ENCODE data around the gene ANO10. TPM values are rescaled to one million over a fixed set of nuclear protein-coding genes. Genes with fewer than 3 reads are reported as not detected.

Gene ANO10
- total RNA-seq, 1 experiment from 2014 or later: 23.7 TPM

- intact Hi-C loops (cut with micrococcal nuclease): no loop called here
- no peak for TF ChIP-seq CTCF (conservative IDR thresholded peaks at IDR 0.05; ENCODE audit: low read depth, low read length)
- no peak for TF ChIP-seq EZH2phosphoT487 (IDR thresholded peaks at IDR 0.05; ENCODE audit: borderline replicate concordance, low read length)
- TF ChIP-seq EZH2 (IDR thresholded peaks at IDR 0.05; ENCODE audit: low read length, unreplicated experiment): no peak
- ATAC-seq (no peak), DNase-seq (no peak)
- BruUV-seq (replicated peaks): no TSS peak
- Histone ChIP-seq H3K4me3 (ENCODE audit: low read length) (no peak overlapping the region), H3K36me3 (ENCODE audit: low read depth, low read length) (no peaks in the 10 kb centered on the region), H3K27ac (ENCODE audit: low read length) (no peak overlapping the region), H3K9ac (ENCODE audit: low read length) (no peak overlapping the region), H4K20me1 (ENCODE audit: low read length) (no peaks in the 10 kb centered on the region), H3F3A (ENCODE audit: low read length, unreplicated experiment) (no peaks in the 10 kb centered on the region), H2AFZ (ENCODE audit: low read length) (no peak overlapping the region), H3K4me1 (ENCODE audit: insufficient read depth, low read length) (peaks cover 11% of the 10 kb centered on the region), H3K4me2 (ENCODE audit: low read length) (no peak overlapping the region), H3K27me3 (ENCODE audit: low read length) (no peaks in the 10 kb centered on the region), H3K9me3 (ENCODE audit: low read length) (no peaks in the 10 kb centered on the region), H3K9me2 (replicated peaks; ENCODE audit: low read length) (no peaks in the 10 kb centered on the region), H3K79me2 (ENCODE audit: low read length) (no peaks in the 10 kb centered on the region)
- ChIA-PET POLR2A (ENCODE audit: unreplicated experiment) (no interaction called here), CTCF (no interaction called here)
These were observed 167.8 kb downstream of the ANO10 start for GRCh38 chr3:43453981-43454380.

GRCh38 chr3:43451670-43452254 lies 170.0 kb downstream of the ANO10 start:
- TF ChIP-seq EZH2 (IDR thresholded peaks at IDR 0.05; ENCODE audit: low read length, unreplicated experiment): no peak
- TF ChIP-seq CTCF (conservative IDR thresholded peaks at IDR 0.05; ENCODE audit: low read depth, low read length): no peak
- TF ChIP-seq EZH2phosphoT487 (IDR thresholded peaks at IDR 0.05; ENCODE audit: borderline replicate concordance, low read length): no peak

GRCh38 chr3:43448098-43448497 lies 173.7 kb downstream of the ANO10 start:
- H3K79me2 ChIP-seq (ENCODE audit: low read length): no peaks in the 10 kb centered on the region
- H3F3A ChIP-seq (ENCODE audit: low read length, unreplicated experiment): no peaks in the 10 kb centered on the region
- no peaks in the 10 kb centered on the region for H4K20me1 ChIP-seq (ENCODE audit: low read length)
- intact Hi-C loops (cut with micrococcal nuclease): no loop called here
- no peak overlapping the region for H3K4me2 ChIP-seq (ENCODE audit: low read length)
- H3K4me3 ChIP-seq (ENCODE audit: low read length): no peak overlapping the region
- POLR2A ChIA-PET (ENCODE audit: unreplicated experiment): no interaction called here
- no peaks in the 10 kb centered on the region for H3K9me3 ChIP-seq (ENCODE audit: low read length)
- no peaks in the 10 kb centered on the region for H3K9me2 ChIP-seq (replicated peaks; ENCODE audit: low read length)
- no peak overlapping the region for H3K9ac ChIP-seq (ENCODE audit: low read length)
- no peaks in the 10 kb centered on the region for H3K4me1 ChIP-seq (ENCODE audit: insufficient read depth, low read length)
- H3K36me3 ChIP-seq (ENCODE audit: low read depth, low read length): no peaks in the 10 kb centered on the region
- H2AFZ ChIP-seq (ENCODE audit: low read length): no peak overlapping the region
- no peaks in the 10 kb centered on the region for H3K27me3 ChIP-seq (ENCODE audit: low read length)
- H3K27ac ChIP-seq (ENCODE audit: low read length): no peak overlapping the region
- no TSS peak for BruUV-seq (replicated peaks)
- no peak for ATAC-seq
- CTCF ChIA-PET: no interaction called here
- DNase-seq: no peak
- no peak for TF ChIP-seq EZH2 (IDR thresholded peaks at IDR 0.05; ENCODE audit: low read length, unreplicated experiment)
- TF ChIP-seq CTCF (conservative IDR thresholded peaks at IDR 0.05; ENCODE audit: low read depth, low read length): no peak
- TF ChIP-seq EZH2phosphoT487 (IDR thresholded peaks at IDR 0.05; ENCODE audit: borderline replicate concordance, low read length): no peak

More at GRCh38 chr3:43451670-43452254, 170.0 kb downstream of the ANO10 start:
- ChIA-PET CTCF (no interaction called here), POLR2A (ENCODE audit: unreplicated experiment) (no interaction called here)
- Histone ChIP-seq H4K20me1 (ENCODE audit: low read length) (no peaks in the 10 kb centered on the region), H2AFZ (ENCODE audit: low read length) (no peak overlapping the region), H3K9me3 (ENCODE audit: low read length) (no peaks in the 10 kb centered on the region), H3K27me3 (ENCODE audit: low read length) (no peaks in the 10 kb centered on the region), H3K9ac (ENCODE audit: low read length) (no peak overlapping the region), H3K36me3 (ENCODE audit: low read depth, low read length) (no peaks in the 10 kb centered on the region), H3K9me2 (replicated peaks; ENCODE audit: low read length) (no peaks in the 10 kb centered on the region), H3K4me1 (ENCODE audit: insufficient read depth, low read length) (peaks cover 11% of the 10 kb centered on the region), H3K79me2 (ENCODE audit: low read length) (no peaks in the 10 kb centered on the region), H3K4me3 (ENCODE audit: low read length) (no peak overlapping the region), H3K27ac (ENCODE audit: low read length) (no peak overlapping the region), H3F3A (ENCODE audit: low read length, unreplicated experiment) (no peaks in the 10 kb centered on the region), H3K4me2 (ENCODE audit: low read length) (no peak overlapping the region)
- DNase-seq (no peak), ATAC-seq (no peak)
- intact Hi-C loops (cut with micrococcal nuclease): no loop called here
- BruUV-seq (replicated peaks): no TSS peak
